Stimulated activated CD4-positive, alpha-beta T cell treated with anti-CD3 and anti-CD28 coated beads, Interleukin-12 subunit alpha, Interleukin-12 subunit beta, amount 100 ng/mL, for 4 hours (primary cell): ENCODE data around the gene CTSE.
A peak's percentile ranks its signal among the peaks of the same experiment; 100 is the strongest.
"Not testable (repeated sequence)": the region's sequence is repeated elsewhere in the genome, so short reads cannot be mapped to it uniquely, and the experiment has no call there.

Experiments used
- DNase-seq: peaks from one replicate; pipeline ENCODE4 v3.0.0-alpha.2; 2020

Gene CTSE

GRCh38 chr1:206023695-206024094 is at the start of gene CTSE:
Gene CTSE (minus strand): TSS chr1:206023895. CDS start chr1:206023791, 104 bp downstream.
- no peak for DNase-seq

GRCh38 chr1:206070627-206071304 is 47.1 kb upstream of the CTSE start:
- no peak for DNase-seq

DNA sequence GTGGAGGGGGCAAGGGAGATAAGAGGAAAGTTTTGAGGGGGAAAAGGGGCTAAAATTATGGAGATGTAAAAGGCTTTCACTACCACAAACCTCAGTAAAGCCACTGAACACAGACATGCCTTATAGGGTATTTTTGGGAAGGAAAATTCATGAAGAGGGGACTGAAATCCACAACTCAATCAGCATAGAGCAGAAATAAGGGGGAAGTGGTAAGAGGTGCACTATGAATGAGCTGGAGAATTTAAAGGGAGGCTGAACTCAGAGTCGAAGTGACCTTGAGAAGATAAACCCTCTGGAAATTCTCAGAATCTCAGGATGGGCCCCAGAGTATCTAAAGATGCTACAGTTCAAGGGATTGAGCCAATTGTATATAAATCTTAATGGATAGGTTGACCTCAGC is 44.6 kb upstream of the CTSE start:
- DNase-seq = no peak

DNA sequence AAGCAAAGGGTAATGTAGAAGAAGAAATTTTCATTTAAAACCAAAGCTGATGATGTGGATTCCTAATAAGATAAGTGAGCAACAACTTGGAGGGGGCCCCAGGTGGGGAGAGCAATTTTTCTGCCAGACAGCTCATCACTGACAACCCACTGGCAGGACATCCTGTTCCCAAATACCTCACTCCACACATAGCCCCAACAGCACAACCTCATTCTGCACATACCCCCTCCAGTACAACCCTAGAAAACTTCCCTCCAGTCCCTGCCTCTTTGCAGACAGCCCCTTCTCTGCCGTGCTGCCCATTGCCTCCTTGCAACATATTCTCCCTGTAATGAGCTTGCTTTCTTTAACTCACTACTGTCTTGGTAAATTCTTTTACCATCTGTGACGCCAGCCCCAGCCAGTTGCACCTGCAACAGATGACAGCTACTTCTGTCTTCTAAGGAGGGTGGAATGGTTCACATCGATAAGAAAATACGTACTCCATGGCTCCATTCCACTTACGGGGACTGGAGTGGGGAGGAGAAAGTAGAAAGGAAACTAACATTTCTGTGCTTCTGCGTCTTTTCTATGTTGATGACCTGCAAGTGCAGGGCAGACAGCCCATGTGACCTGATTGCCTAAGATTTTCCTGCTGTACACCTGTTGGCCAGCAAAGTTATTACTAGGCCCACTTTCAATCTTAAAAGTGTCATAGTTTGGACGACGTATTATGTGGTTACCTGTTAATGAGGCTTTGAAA is 44.0 kb upstream of the CTSE start:
- DNase-seq = no peak

DNA sequence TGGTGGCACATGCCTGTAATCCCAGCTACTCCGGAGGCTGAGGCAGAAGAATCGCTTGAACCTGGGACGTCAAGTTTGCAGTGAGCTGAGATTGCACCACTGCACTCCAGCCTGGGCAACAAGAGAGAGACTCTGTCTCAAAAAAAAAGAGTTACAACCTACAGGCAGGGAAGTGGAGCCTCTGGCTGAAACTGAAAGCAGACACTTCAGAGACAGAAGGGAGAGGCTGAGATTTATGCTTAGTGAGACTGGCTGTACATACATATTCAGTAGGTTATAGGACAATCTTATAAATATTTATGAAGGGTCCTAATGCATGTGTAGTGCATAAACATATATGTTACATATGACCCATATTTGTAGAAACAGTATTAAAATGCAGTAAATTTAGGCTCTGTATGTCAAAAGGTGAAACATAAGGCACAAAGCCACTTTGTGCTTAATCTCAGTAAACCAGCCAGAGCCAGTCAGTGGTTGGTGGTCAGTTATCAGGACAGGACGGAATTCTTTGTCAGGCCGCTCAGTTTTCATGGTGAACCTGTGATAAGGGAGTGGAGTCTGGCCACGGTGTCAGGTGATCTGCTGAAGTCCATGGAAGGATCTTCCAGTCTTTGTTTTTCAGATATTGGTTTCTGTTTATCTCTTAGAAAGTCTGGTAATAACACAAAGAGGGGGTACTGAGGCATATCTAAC is 42.9 kb upstream of the CTSE start:
- no peak for DNase-seq

- no peak for DNase-seq
These were observed 42.0 kb upstream of the CTSE start for GRCh38 chr1:206065547-206066145.

DNA sequence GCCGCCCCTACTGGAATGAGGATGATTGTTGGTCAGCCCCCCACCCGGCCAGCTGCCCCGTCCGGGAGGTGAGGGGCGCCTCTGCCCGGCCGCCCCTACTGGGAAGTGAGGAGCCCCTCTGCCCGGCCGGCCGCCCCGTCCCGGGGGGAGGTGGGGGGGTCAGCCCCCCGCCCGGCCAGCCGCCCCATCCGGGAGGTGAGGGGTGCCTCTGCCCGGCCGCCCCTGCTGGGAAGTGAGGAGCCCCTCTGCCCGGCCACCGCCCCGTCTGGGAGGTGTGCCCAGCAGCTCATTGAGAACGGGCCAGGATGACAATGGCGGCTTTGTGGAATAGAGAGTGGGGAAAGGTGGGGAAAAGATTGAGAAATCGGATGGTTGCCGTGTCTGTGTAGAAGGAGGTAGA is 40.8 kb upstream of the CTSE start:
- DNase-seq = not testable (repeated sequence)

DNA sequence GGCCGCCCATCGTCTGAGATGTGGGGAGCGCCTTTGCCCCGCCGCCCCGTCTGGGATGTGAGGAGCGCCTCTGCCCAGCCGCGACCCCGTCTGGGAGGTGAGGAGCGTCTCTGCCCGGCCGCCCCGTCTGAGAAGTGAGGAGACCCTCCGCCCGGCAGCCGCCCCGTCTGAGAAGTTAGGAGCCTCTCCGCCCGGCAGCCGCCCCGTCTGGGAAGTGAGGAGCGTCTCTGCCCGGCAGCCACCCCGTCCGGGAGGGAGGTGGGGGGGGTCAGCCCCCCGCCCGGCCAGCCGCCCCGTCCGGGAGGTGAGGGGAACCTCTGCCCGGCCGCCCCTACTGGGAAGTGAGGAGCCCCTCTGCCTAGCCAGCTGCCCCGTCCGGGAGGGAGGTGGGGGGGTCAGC is 40.3 kb upstream of the CTSE start:
- not testable (repeated sequence) for DNase-seq

GRCh38 chr1:206062464-206062863 is 38.8 kb upstream of the CTSE start:
- no peak for DNase-seq

DNA sequence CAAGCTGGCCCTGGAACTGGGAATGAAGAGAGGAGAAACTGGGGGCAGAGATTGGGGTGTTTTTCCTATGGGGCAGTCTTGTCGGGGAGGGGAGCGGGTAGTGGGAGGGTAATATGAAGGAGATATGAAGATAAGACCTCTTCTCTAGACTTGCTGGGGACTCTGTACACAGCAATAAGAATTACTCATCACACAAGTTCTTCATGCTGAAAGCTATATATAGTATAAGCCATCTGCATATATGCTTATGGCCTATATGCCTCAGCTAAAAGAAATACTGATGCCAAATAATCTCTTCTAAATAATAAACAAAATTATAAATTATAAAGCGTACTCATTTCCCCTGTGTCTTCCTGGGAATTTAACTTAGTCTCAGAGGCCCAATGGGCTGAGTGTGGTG is 37.1 kb upstream of the CTSE start:
- no peak for DNase-seq

- no peak for DNase-seq
These were observed 35.7 kb upstream of the CTSE start for GRCh38 chr1:206059355-206059915.

GRCh38 chr1:206058927-206059292 is 35.2 kb upstream of the CTSE start:
- DNase-seq = no peak

DNA sequence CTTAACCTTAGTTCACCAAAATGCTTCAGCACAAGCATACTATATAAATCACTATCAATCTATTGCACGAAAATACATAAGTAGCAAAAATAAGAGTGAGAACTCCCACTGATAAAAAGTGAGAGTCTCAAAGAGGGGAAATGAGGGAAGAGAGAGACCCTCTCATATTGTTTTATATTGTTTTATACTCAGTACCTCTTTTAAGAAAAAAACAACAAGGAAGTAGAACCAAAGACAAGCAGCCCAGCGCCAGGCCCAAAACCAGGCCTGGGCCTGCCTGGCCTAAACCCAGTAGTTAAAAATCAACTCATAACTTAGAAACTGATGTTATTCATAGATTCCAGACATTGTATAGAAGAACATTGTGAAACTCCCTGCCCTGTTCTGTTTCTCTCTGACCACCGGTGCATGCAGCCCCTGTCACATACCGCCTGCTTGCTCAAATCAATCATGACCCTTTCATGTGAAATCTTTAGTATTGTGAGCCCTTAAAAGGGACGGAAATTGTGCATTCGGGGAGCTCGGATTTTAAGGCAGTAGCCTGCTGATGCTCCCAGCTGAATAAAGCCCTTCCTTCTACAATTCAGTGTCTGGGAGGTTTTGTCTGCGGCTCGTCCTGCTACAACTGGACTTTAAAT is 34.7 kb upstream of the CTSE start:
- DNase-seq = not testable (repeated sequence)

DNA sequence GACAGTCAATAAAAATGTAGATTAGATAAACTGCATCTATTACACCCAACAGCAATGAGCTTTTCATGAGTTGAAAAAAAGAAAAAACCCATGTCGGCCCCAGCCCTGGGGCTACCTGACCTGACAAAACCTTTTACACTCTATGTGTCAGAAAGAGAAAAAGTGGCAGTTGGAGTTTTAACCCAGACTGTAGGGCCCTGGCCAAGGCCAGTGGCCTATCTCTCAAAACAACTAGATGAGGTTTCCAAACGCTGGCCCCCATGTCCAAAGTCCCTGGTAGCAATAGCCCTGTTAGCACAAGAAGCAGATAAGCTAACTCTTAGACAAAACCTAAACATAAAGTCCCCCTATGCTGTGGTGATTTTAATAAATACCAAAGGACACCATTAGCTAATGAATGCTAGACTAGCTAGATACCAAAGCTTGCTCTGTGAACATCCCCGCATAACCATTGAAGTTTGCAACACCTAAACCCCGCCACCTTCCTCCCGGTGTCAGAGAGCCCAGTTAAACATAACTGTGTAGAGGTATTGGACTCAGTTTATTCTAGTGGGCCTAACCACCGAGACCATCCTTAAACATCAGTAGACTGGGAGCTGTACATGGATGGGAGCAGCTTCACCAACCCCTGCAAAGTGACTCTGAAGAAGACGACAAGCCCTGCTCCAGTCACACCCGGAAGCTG is 32.1 kb upstream of the CTSE start:
- DNase-seq = not testable (repeated sequence)

GRCh38 chr1:206055069-206055625 is 31.5 kb upstream of the CTSE start:
- not testable (repeated sequence) for DNase-seq

- DNase-seq = not testable (repeated sequence)
These were observed 29.9 kb upstream of the CTSE start for GRCh38 chr1:206053616-206054015.

- not testable (repeated sequence) for DNase-seq
These were observed 29.4 kb upstream of the CTSE start, which contains the start of gene RHEX for GRCh38 chr1:206052919-206053610. Gene RHEX (plus strand): TSS chr1:206053173. CDS start chr1:206097829, 44,656 bp downstream.

DNA sequence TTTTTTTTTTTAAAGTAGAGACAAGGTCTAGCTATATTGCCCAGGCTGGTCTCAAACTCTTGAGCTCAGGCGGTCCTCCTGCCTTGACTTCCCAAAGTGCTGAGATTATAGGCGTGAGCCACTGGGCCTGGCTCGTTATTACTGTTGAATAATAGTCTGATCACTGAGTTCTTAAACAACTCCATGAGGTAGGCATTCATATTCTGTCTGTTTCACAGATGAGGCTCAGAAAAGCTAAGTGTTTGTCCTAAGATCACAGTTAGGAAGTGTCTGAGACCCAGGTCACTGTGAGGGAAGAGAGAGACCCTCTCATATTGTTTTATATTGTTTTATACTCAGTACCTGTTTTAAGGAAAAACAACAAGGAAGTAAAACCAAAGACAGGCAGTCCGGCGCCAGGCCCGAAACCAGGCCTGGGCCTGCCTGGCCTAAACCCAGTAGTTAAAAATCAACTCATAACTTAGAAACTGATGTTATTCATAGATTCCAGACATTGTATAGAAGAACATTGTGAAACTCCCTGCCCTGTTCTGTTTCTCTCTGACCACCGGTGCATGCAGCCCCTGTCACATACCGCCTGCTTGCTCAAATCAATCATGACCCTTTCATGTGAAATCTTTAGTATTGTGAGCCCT is 28.7 kb upstream of the CTSE start:
- not testable (repeated sequence) for DNase-seq

DNA sequence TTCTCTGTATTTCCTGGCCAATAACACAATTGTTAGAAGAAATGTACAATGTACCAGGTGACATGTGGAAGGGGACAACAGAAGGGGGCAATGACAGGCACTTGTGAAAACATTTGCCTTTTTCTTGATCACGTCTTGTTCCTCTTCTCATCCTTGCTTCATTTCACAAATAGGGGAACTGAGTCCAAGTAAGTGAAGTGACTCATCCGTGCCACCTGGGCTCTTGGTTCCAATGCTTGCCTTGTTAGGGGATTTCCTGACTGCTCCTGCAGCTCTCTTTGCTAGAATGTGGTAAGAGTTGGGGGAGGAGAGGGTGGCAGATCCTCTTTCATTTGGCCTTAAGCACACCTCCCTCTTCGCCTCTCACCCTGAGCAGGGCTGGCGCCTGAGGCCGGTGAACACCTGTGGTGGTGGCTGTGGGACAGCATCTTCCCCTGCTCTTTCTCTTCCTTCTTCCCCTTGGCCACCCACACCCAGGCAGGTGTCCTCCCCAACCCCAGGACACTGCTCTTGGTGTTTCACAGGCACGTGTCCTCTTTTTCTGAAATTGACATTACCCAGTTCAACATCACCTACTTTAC is 27.1 kb upstream of the CTSE start:
- peak; percentile 33 for DNase-seq
